ENCODE results near the gene LRSAM1. TPM values are rescaled to one million over a fixed set of nuclear protein-coding genes. Genes with fewer than 3 reads are reported as not detected.

Gene LRSAM1
- total RNA-seq = 15.7 and 16.2 TPM in 2 replicates

DNA sequence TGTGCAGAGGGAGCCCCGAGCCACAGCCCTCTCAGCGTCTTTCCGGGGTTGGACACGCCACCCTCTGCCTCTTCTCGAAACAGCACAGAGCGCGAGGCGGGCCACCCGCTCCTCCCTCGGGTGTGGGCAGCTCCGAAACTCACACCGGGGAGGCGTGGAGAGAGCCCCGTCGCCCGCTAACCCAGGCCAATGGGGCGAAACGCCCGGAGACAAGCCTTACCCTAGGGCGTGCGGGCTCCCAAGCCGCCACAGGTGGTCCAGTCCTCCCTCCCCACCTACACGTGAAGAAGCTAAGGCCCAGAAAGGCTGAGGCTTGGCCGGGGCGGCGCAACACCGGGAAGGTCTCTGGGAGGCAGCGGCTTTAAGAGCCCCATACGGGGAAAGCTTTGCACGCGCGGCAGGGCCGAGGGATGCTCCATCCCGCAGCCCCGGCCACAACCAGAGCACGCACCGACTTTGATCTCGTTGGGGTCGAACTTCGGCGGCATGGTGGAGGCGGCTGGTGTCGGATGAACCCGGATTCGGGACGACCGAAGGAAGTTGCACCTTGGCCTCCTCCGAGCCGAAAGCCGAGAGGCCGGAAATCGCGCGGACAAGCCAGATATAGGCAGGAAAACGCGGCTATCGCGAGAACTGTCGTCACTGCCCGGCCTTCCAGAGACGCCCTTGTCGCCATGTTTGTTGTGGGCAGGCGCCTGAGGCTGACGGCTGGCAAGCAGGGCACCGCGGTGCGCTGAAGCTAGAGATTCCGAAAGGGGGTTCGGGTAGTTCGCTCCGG is at the start of gene LRSAM1, which contains the start of gene RPL12:
Gene LRSAM1, plus strand, starts transcription at position 681 of the 778 bp plus-strand sequence. CDS start 3,018 bp downstream, outside the sequence.
Gene RPL12, minus strand, starts transcription at position 577 of the 778 bp plus-strand sequence. Its CDS starts 89 bp downstream, at position 488.
- peak; percentile 97 for DNase-seq

DNA sequence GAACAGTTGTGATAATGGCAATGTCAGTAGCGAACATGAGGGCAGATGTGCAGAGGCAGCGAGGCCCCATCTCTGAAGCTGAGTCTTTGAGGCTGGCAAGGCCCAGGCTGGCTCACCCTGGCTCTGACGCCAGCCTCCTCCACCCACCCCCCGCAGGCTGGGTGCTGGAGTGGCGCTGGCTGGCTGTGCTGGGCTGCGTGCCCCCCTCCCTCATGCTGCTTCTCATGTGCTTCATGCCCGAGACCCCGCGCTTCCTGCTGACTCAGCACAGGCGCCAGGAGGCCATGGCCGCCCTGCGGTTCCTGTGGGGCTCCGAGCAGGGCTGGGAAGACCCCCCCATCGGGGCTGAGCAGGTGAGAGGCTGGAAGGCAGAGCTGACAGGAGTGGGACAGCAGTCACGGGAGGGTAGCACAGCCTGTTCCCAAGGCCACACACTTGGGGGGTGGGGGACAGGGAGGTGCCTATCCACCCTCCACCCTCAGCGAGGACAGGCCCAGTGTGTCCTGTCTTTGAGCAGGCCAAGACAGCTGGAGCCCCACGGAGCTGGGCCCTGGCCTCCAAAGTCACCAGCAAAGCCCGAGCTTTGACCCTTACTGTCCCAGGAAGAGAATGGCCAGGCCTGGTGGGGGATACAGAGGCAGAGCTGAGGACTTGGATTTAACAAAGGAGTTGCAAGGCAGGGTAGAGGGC is 48.8 kb upstream of the LRSAM1 start:
- DNase-seq = no peak

DNA sequence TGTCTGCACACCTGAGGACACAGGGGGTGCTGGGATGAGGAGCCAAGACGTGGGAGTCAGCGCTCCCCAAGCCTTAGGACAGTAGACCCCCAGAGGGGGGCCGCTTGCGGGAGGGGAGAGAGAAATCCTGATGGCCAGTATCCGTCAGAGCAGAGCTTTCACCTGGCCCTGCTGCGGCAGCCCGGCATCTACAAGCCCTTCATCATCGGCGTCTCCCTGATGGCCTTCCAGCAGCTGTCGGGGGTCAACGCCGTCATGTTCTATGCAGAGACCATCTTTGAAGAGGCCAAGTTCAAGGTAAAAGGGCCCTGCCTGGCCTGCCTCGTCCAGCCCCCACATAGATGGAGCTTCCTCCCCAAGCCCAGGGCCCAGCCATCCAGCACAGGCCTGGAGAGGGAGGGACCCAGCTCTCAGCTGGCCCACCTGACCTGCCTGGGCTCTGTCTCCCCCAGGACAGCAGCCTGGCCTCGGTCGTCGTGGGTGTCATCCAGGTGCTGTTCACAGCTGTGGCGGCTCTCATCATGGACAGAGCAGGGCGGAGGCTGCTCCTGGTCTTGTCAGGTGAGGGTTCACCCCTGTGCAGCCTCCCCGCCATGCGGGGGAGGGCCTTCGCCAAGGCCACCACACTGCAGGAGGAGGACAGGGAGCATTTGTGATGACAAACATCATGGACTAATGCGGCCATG is 47.7 kb upstream of the LRSAM1 start:
- no peak for DNase-seq

DNA sequence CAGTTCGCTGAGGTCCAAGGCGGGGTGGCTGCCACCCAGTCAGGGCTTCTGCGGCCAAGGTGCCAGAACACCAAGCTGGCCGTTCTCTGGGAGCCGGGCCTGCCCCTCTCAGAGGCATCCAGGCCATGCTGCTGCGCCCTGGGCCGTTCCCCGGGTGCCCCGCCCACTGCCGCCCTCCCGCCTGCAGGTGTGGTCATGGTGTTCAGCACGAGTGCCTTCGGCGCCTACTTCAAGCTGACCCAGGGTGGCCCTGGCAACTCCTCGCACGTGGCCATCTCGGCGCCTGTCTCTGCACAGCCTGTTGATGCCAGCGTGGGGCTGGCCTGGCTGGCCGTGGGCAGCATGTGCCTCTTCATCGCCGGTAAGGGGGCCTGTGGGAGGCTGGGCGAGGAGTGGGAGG is 46.7 kb upstream of the LRSAM1 start:
- DNase-seq = no peak

DNA sequence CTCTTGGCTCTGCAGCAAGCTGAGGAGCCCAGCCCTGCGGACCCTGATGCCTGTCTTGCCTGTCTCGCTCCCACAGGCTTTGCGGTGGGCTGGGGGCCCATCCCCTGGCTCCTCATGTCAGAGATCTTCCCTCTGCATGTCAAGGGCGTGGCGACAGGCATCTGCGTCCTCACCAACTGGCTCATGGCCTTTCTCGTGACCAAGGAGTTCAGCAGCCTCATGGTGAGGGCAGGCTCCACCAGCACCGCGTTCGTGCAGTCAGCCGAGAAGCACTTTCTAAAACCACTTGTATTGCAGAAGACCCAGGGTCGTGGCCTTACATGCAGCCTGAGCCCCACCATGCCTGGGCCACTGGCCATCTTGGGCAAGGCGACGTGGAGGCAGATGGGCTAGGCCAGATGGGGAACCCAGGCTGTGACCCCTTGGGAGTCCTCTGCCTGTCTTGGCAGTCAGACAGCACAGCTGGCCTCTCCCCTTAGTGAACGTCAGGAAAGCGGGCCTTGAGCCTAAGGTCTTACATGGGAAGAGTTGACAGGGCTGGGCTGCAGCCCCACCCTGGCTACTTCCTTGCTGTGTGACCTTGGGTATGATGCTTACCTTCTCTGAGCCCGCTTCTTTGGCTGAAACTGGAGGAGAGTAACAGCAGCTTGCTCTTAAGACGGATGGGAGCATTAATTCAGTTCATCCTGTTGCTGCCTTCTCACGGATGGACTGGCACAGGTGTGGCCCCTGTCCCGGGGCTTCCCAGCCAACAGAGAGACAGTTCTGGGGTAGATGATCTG is 45.8 kb upstream of the LRSAM1 start:
- DNase-seq = no peak

DNA sequence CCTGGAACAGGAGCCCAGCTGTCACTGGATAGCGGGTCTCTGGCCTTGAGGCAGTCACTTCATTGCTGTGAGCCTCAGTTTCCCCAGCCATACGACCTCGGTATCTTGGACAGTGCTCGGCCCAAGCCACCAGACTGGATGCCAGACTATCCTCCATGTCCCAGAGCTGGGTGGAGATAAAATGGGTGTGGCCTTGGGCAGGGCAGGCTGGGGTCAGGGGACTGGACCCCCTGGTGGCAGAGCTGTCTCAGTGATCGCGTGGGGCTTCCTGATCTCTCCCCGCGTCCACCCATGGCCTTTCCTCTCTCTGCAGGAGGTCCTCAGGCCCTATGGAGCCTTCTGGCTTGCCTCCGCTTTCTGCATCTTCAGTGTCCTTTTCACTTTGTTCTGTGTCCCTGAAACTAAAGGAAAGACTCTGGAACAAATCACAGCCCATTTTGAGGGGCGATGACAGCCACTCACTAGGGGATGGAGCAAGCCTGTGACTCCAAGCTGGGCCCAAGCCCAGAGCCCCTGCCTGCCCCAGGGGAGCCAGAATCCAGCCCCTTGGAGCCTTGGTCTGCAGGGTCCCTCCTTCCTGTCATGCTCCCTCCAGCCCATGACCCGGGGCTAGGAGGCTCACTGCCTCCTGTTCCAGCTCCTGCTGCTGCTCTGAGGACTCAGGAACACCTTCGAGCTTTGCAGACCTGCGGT is 44.4 kb upstream of the LRSAM1 start:
- no peak for DNase-seq

DNA sequence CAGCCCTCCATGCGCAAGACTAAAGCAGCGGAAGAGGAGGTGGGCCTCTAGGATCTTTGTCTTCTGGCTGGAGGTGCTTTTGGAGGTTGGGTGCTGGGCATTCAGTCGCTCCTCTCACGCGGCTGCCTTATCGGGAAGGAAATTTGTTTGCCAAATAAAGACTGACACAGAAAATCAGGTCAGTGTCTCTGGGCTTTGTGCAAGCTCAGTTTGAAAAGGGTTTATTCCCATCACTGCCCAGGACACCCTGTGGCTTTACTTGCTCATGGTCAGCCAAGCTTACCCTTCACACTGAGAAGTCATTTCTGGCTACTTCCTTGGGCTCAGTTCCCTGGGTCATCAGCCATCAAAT is 43.8 kb upstream of the LRSAM1 start:
- no peak for DNase-seq

GRCh38 chr9:127411122-127411521 is 40.2 kb upstream of the LRSAM1 start:
- no peak for DNase-seq

DNA sequence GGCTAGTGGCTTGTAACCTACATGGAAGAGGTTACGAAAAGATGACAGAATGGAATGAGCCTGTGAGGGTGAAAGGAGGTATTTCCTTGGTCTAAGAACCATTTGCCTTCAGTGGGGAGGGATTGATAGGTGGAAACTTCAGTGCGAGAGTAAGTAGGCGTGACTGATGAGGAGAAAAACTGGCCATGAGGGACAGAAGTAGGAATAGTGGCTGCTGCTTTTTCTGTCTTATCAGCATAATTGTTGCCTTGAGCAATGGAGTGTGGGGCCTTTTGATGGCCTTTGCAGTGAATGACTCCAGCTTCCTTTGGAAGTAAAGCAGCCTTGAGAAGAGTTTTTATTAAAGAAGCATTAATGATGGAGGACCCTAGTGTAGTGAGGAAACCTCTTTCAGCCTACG is 36.2 kb upstream of the LRSAM1 start:
- no peak for DNase-seq

- no peak for DNase-seq
Observed at GRCh38 chr9:127415657-127416056, 35.7 kb upstream of the LRSAM1 start.

- no peak for DNase-seq
Observed at GRCh38 chr9:127417131-127418036, 33.9 kb upstream of the LRSAM1 start.

GRCh38 chr9:127418037-127418471 is 33.3 kb upstream of the LRSAM1 start:
- peak; percentile 46 for DNase-seq

GRCh38 chr9:127419348-127419747 is 32.0 kb upstream of the LRSAM1 start:
- DNase-seq = no peak

DNA sequence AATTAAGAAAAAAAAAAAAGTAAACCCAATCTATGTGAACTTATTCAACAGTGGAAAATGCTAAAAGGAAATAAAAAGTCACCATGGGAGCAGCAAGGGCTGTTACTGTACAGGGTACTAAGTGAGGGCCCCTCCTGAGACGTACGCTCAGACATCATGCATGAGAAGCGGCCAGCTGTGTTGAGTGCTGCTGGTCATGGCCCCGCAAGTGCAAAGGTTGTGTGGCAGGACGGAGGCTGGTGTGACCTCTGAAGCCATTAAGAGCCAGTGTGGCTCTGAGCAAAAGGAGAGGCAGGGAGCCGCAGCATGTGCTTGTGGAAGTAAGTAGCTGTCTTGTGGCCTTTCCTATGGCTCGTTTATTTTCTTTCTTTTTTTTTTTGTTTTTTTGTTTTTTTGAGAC is 30.3 kb upstream of the LRSAM1 start:
- DNase-seq = no peak

DNA sequence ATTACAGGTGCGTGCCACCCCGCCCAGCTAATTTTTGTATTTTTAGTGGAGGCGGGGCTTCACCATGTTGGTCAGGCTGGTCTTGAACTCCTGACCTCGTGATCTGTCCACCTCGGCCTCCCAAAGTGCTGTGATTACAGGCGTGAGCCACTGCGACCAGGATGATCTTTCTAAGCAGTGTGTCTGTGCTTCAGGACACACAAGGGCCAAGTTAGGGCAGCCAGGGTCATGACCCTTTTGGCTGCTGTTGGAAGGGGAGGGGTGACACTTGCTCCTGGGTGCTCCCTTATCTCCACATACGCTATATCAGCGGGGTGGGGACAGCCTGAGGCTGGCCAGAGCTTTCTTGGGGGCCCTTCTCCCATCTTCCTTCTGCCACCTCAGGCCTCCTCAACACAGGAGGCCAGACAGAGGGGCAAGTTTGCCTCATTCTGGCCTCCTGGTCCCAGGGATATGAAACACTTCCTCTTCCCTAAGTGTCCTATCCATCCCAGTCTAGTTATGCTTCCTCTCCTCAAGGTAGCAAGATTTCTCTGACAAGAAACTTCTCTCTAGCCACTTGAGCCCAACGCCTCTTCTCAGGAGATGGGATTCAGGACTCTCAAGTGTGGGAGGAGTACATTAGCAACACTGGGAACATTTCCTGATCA is 29.1 kb upstream of the LRSAM1 start:
- DNase-seq = no peak

GRCh38 chr9:127422787-127423186 is 28.5 kb upstream of the LRSAM1 start:
- DNase-seq = no peak

GRCh38 chr9:127423476-127423933 is 27.8 kb upstream of the LRSAM1 start:
- DNase-seq = no peak

DNA sequence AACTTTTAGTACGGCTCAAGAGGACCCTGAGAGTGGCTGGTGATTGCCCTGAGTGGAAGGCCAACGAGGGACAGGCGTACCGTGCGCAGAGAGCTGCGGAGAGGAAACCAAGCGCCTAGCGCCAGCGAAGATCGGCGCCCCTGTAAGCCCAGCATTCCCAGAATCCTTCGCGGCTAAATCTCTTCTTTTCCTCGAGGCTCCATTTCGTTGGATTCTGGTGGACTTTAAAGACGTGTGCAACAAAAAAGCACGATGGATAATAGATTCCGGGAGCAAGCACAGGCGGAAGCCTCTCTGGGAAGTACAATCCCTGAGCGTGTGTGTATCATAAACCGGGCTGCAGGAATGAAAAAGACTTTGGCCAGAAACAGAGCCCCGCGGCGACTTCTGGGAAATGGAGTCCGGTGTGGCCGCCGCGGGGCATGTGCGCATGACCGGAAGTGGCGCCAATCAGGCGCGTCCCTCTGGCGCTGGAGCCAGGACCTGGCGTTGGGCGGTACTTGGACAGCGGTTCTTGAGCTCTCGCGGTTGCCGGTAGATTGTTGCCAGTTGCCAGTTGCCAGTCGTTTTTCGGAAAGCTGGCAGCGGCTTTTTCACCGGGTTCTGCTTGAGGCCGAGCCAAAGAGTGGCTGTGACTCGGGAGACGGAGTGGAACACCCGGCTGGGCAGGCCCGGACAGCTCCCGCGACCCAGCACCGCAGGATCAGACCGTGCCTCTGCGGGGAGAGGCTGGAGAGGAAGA is 27.2 kb upstream of the LRSAM1 start, which contains the start of gene ZNF79:
Gene ZNF79, plus strand, starts transcription at position 449 of the 742 bp plus-strand sequence. CDS start 406 bp downstream, outside the sequence.
- DNase-seq = peak; percentile 97

DNA sequence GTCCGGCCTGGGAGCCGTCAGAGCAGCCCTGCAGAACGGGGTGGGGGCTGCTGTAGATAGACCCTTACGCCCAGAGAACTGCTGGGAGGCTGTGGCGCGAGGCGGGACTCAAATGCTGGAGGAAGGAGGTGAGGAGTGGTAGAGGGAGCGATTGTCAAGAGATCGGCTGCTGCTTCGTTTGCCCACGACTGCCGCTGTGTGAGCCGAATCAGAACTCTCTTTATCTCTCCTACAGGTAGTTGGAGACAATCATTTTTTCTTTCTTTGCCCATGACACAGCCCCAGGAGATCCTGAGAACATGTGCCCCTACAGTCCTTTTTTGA is 26.7 kb upstream of the LRSAM1 start:
- DNase-seq = no peak

GRCh38 chr9:127426756-127427155 is 24.6 kb upstream of the LRSAM1 start:
- no peak for DNase-seq

Measured in dermis blood vessel endothelial cell (primary cell).